ENCODE data around the gene CAMK2G. TPM values are rescaled to one million over a fixed set of nuclear protein-coding genes. Genes with fewer than 3 reads are reported as not detected.

The CAMK2G gene
- total and polyA plus RNA-seq, 4 donors: 6.8 to 18.3 (median 9.9) TPM

DNA sequence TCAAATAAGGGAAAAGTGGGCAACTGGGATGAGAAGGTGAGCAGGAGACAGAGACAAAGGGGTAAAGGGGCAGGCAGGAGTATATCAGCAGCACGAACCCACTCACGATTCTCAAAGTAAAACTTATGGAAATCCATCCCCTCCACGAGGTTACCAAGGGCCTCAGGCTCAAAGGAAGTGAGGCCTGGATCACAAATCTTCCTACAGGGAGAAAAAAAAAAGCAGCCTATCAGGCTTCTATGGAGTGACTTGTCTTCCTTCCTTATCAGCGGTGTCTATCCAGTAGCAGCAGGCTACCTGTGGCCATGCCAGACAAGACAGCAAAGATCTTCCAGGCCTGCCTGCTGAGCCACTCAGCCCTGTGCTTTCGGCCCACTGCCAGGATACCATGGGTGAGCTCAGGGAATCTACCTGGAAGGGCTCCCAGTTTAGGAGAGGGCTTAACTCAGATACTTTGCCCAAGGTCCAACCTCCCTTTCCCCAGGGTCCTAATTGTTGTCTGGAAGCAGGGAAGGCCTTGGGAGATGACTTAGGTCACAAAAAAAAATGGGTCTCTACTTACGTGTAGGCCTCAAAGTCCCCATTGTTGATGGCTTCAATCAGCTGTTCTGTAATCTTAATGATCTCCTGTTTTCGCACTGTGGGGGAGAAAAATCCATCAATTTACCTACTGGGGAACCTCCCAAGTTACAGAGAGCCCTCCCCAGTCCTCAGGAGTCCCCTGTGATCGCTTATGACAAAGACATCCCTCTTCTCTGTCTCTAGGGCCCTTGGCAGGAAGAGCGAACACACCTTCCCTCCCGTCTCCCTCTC, 57.2 kb downstream of the CAMK2G start:
- H3K9ac ChIP-seq (ENCODE audit: low read depth in 1 of 2, low read length in 2 of 2): peak overlapping the region; percentile 16 to 35
- peak overlapping the region; percentile 4 to 68 for H3K27ac ChIP-seq (ENCODE audit: low read depth in 1 of 2, low read length in 2 of 2)
- H3K4me3 ChIP-seq (ENCODE audit: low read depth in 1 of 3, low read length in 3 of 3): no peak overlapping the region
- peak; percentile 75 for TF ChIP-seq HNF4G (IDR thresholded peaks at IDR 0.05)
- TF ChIP-seq, protein P1, sequence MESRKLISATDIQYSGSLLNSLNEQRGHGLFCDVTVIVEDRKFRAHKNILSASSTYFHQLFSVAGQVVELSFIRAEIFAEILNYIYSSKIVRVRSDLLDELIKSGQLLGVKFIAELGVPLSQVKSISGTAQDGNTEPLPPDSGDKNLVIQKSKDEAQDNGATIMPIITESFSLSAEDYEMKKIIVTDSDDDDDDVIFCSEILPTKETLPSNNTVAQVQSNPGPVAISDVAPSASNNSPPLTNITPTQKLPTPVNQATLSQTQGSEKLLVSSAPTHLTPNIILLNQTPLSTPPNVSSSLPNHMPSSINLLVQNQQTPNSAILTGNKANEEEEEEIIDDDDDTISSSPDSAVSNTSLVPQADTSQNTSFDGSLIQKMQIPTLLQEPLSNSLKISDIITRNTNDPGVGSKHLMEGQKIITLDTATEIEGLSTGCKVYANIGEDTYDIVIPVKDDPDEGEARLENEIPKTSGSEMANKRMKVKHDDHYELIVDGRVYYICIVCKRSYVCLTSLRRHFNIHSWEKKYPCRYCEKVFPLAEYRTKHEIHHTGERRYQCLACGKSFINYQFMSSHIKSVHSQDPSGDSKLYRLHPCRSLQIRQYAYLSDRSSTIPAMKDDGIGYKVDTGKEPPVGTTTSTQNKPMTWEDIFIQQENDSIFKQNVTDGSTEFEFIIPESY (IDR thresholded peaks at IDR 0.05): no peak
- TF ChIP-seq FOXA2 (IDR thresholded peaks at IDR 0.05): no peak
- TF ChIP-seq RAD21 (IDR thresholded peaks at IDR 0.05): no peak
- TF ChIP-seq, protein P2, sequence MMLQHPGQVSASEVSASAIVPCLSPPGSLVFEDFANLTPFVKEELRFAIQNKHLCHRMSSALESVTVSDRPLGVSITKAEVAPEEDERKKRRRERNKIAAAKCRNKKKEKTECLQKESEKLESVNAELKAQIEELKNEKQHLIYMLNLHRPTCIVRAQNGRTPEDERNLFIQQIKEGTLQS (IDR thresholded peaks at IDR 0.05): no peak
- TF ChIP-seq, protein P3, sequence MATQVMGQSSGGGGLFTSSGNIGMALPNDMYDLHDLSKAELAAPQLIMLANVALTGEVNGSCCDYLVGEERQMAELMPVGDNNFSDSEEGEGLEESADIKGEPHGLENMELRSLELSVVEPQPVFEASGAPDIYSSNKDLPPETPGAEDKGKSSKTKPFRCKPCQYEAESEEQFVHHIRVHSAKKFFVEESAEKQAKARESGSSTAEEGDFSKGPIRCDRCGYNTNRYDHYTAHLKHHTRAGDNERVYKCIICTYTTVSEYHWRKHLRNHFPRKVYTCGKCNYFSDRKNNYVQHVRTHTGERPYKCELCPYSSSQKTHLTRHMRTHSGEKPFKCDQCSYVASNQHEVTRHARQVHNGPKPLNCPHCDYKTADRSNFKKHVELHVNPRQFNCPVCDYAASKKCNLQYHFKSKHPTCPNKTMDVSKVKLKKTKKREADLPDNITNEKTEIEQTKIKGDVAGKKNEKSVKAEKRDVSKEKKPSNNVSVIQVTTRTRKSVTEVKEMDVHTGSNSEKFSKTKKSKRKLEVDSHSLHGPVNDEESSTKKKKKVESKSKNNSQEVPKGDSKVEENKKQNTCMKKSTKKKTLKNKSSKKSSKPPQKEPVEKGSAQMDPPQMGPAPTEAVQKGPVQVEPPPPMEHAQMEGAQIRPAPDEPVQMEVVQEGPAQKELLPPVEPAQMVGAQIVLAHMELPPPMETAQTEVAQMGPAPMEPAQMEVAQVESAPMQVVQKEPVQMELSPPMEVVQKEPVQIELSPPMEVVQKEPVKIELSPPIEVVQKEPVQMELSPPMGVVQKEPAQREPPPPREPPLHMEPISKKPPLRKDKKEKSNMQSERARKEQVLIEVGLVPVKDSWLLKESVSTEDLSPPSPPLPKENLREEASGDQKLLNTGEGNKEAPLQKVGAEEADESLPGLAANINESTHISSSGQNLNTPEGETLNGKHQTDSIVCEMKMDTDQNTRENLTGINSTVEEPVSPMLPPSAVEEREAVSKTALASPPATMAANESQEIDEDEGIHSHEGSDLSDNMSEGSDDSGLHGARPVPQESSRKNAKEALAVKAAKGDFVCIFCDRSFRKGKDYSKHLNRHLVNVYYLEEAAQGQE (IDR thresholded peaks at IDR 0.05): no peak
- no peak for TF ChIP-seq NR2F2 (IDR thresholded peaks at IDR 0.05)
- TF ChIP-seq SP1 (IDR thresholded peaks at IDR 0.05): peak; percentile 62
- peak; percentile 89 to 91 for TF ChIP-seq HNF4A (conservative IDR thresholded peaks at IDR 0.05)
- TF ChIP-seq RXRA (IDR thresholded peaks at IDR 0.05): peak; percentile 41 to 66
- TF ChIP-seq JUND (IDR thresholded peaks at IDR 0.05): peak in 1 of 2 donors; percentile 27
- no peaks in the 10 kb centered on the region for H3K27me3 ChIP-seq (ENCODE audit: control insufficient read depth in 4 of 4, insufficient read depth in 4 of 4, low read length in 3 of 4)
- H3K36me3 ChIP-seq (ENCODE audit: control insufficient read depth in 4 of 4, insufficient read depth in 3 of 4, low read depth in 1 of 4, low read length in 3 of 4): peaks cover 0 to 6% (median 0%) of the 10 kb centered on the region in 4 donors
- no peak for DNase-seq (ENCODE audit: low spot score)
- H3K4me1 ChIP-seq (ENCODE audit: control insufficient read depth in 4 of 4, insufficient read depth in 4 of 4, low read length in 3 of 4): peaks cover 18 to 38% (median 35%) of the 10 kb centered on the region in 4 donors
- no peaks in the 10 kb centered on the region for H3K9me3 ChIP-seq (ENCODE audit: control insufficient read depth in 4 of 4, low read length in 3 of 4)
- WGBS: 70% methylated on average over 10 of the region's 10 CpGs

DNA sequence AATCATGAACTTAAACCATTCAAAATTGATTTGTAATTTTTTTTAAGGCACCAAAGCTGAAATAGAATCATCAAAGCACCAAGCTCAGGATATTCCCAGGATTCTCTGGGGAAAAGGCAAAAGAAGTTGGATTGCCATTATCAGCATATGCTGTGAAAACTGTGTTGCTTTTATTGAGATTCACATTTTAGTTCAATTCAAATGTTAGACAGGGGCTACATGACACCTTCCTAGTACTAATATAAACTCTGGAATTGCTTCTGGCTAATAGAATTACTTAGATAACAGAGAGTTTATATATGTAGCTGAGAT, 58.7 kb downstream of the CAMK2G start:
- Histone ChIP-seq H3K9ac (ENCODE audit: low read depth in 1 of 2, low read length in 2 of 2) (no peak overlapping the region), H3K9me3 (ENCODE audit: control insufficient read depth in 4 of 4, low read length in 3 of 4) (no peaks in the 10 kb centered on the region), H3K27ac (ENCODE audit: low read depth in 1 of 2, low read length in 2 of 2) (peak overlapping the region in 1 of 2 donors; percentile 21), H3K27me3 (ENCODE audit: control insufficient read depth in 4 of 4, insufficient read depth in 4 of 4, low read length in 3 of 4) (no peaks in the 10 kb centered on the region), H3K36me3 (ENCODE audit: control insufficient read depth in 4 of 4, insufficient read depth in 3 of 4, low read depth in 1 of 4, low read length in 3 of 4) (peaks cover 0 to 6% (median 0%) of the 10 kb centered on the region in 4 donors), H3K4me3 (ENCODE audit: low read depth in 1 of 3, low read length in 3 of 3) (no peak overlapping the region), H3K4me1 (ENCODE audit: control insufficient read depth in 4 of 4, insufficient read depth in 4 of 4, low read length in 3 of 4) (peaks cover 18 to 39% (median 37%) of the 10 kb centered on the region in 4 donors)
- DNase-seq (ENCODE audit: low spot score): no peak
- TF ChIP-seq HNF4G (IDR thresholded peaks at IDR 0.05) (no peak), RXRA (IDR thresholded peaks at IDR 0.05) (no peak), NR2F2 (IDR thresholded peaks at IDR 0.05) (no peak), FOXA2 (IDR thresholded peaks at IDR 0.05) (no peak), GABPA (IDR thresholded peaks at IDR 0.05 in 1 of 2, conservative IDR thresholded peaks at IDR 0.05 in 1 of 2) (no peak), FOXA1 (IDR thresholded peaks at IDR 0.05) (no peak), EGR1 (IDR thresholded peaks at IDR 0.05; ENCODE audit: low read depth in 2 of 2) (no peak), JUND (IDR thresholded peaks at IDR 0.05) (no peak), HNF4A (conservative IDR thresholded peaks at IDR 0.05) (no peak), SP1 (IDR thresholded peaks at IDR 0.05) (no peak), YY1 (IDR thresholded peaks at IDR 0.05) (no peak), TAF1 (conservative IDR thresholded peaks at IDR 0.05) (no peak), RAD21 (IDR thresholded peaks at IDR 0.05) (no peak)
- TF ChIP-seq, protein P1 (IDR thresholded peaks at IDR 0.05): no peak
- TF ChIP-seq, protein P4, sequence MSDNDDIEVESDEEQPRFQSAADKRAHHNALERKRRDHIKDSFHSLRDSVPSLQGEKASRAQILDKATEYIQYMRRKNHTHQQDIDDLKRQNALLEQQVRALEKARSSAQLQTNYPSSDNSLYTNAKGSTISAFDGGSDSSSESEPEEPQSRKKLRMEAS (IDR thresholded peaks at IDR 0.05): no peak
- TF ChIP-seq, protein P2 (IDR thresholded peaks at IDR 0.05): no peak
- TF ChIP-seq, protein P3 (IDR thresholded peaks at IDR 0.05): no peak
